GM19455 (cell line): ENCODE measurements around the gene AMDHD1.
"Not testable (repeated sequence)": the region's sequence is repeated elsewhere in the genome, so short reads cannot be mapped to it uniquely, and the experiment has no call there.

Experiments used
- ATAC-seq: cut with Tn5 transposase; IDR thresholded peaks from one replicate; pipeline ENCODE4 v1.9.1; 2021; ENCODE audit not compliant: unreplicated experiment

Gene AMDHD1

GRCh38 chr12:95963096-95963495 is 20.0 kb downstream of the AMDHD1 start:
- ATAC-seq = no peak

- ATAC-seq = no peak
Measured at GRCh38 chr12:95966287-95966870, 23.2 kb downstream of the AMDHD1 start.

GRCh38 chr12:95967301-95967700 is 24.2 kb downstream of the AMDHD1 start:
- ATAC-seq = no peak

- ATAC-seq = not testable (repeated sequence)
Measured at GRCh38 chr12:95969116-95969515, 26.0 kb downstream of the AMDHD1 start.

- ATAC-seq = no peak
Measured at GRCh38 chr12:95970905-95971304, 27.8 kb downstream of the AMDHD1 start.

- ATAC-seq = no peak
Measured at GRCh38 chr12:95972832-95973456, 29.8 kb downstream of the AMDHD1 start.

GRCh38 chr12:95974358-95974757 is 31.2 kb downstream of the AMDHD1 start:
- ATAC-seq = no peak

GRCh38 chr12:95975491-95975890 is 32.4 kb downstream of the AMDHD1 start:
- ATAC-seq = no peak

GRCh38 chr12:95976416-95976832 is 33.3 kb downstream of the AMDHD1 start:
- ATAC-seq = no peak

- ATAC-seq = no peak
Measured at GRCh38 chr12:95977764-95978305, 34.7 kb downstream of the AMDHD1 start.

- no peak for ATAC-seq
Measured at GRCh38 chr12:95978351-95978750, 35.2 kb downstream of the AMDHD1 start.

GRCh38 chr12:95978774-95979173 is 35.6 kb downstream of the AMDHD1 start:
- ATAC-seq = no peak

GRCh38 chr12:95980437-95980836 is 37.3 kb downstream of the AMDHD1 start:
- ATAC-seq = no peak

GRCh38 chr12:95982602-95983001 is 39.5 kb downstream of the AMDHD1 start:
- no peak for ATAC-seq

- ATAC-seq = no peak
Measured at GRCh38 chr12:95984682-95985081, 41.6 kb downstream of the AMDHD1 start.

- ATAC-seq = no peak
Measured at GRCh38 chr12:95986635-95987570, 43.8 kb downstream of the AMDHD1 start.

- no peak for ATAC-seq
Measured at GRCh38 chr12:95988506-95989275, 45.6 kb downstream of the AMDHD1 start.

GRCh38 chr12:95989504-95990123 is 46.5 kb downstream of the AMDHD1 start:
- ATAC-seq = no peak

- no peak for ATAC-seq
Measured at GRCh38 chr12:95990136-95990535, 47.0 kb downstream of the AMDHD1 start.

GRCh38 chr12:95993907-95994306 is 50.8 kb downstream of the AMDHD1 start:
- ATAC-seq = no peak
